Measurements from ENCODE around the gene PRRX2. TPM values are rescaled to one million over a fixed set of nuclear protein-coding genes. Genes with fewer than 3 reads are reported as not detected.
"Not testable (repeated sequence)": the region's sequence is repeated elsewhere in the genome, so short reads cannot be mapped to it uniquely, and the experiment has no call there.

PRRX2 gene
- total RNA-seq, 1 donor from 2014 or later, result 10.4 TPM

- DNase-seq (ENCODE audit: low spot score), result no peak
These were observed 66.1 kb downstream of the PRRX2 start for GRCh38 chr9:129731477-129732085.

GRCh38 chr9:129732100-129732499, 66.7 kb downstream of the PRRX2 start:
- no peak for DNase-seq (ENCODE audit: low spot score)

DNA sequence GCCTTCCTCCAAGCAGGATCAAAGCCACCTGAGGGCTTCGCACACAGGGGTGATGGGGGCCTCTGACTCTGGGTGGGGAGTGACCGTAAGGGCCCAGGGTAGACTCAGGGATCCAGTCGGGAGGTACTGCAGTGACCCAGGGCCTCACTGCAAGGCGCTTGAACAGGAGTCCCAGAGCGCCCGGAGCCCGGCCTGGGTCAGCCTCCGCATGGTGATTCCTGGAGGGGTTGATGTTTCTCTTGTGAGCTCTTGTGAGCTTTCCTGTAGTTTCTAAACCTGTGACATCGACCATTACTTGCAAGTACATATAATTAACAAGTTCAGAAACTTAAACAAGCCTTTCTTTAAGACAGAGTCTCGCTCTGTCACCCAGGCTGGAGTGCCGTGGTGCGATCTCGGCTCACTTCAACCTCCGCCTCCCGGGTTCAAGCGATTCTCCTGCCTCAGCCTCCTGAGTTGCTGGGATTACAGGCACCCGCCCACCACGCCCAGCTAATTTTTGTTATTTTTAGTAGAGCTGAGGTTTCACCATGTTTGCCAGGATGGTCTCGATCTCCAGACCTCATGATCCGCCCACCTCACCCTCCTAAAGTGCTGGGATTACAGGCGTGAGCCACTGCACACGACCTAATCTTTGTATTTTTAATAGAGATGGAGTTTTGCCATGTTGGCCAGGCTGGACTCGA, 67.6 kb downstream of the PRRX2 start:
- no peak for DNase-seq (ENCODE audit: low spot score)

- no peak for DNase-seq (ENCODE audit: low spot score)
These were observed 68.1 kb downstream of the PRRX2 start for GRCh38 chr9:129733632-129733953.

DNA sequence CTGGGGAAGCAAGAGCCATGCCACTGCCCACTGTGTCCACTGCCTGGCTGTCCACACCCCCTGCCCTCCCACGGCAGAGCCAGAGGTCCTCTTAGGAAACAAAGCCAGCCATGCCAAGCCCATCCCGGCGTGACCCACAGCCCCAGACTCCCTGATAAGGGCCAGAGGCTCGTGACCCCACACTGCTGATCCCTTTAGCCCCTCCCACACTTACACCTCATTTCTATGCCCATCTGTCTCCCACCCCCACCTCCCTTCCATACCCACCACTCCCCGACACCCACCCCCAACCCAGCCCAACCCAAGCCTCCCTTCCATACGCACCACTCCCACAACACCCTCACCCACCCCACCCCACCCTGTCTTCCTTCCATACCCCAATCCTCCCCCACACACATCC, 70.1 kb downstream of the PRRX2 start:
- no peak for DNase-seq (ENCODE audit: low spot score)

DNA sequence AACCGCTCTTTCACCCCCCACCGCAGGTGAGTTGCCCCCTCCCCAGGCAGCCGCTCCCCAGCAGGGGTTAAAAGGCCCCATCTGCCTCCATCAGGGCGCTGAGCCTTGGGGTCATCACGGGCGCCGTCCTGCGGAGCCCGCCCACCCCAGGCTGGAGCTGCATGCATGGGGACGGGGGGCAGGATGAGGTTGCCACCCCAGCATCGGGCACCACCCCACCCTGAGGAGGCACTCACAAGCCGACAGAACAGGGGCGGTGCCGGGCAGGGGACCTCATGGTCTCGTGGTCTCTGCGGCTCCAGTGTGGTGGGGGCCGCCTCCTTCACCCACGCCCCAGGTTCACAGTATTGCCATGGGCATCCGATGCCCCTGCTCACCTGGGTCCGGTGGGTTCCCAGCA, 70.9 kb downstream of the PRRX2 start:
- no peak for DNase-seq (ENCODE audit: low spot score)

DNA sequence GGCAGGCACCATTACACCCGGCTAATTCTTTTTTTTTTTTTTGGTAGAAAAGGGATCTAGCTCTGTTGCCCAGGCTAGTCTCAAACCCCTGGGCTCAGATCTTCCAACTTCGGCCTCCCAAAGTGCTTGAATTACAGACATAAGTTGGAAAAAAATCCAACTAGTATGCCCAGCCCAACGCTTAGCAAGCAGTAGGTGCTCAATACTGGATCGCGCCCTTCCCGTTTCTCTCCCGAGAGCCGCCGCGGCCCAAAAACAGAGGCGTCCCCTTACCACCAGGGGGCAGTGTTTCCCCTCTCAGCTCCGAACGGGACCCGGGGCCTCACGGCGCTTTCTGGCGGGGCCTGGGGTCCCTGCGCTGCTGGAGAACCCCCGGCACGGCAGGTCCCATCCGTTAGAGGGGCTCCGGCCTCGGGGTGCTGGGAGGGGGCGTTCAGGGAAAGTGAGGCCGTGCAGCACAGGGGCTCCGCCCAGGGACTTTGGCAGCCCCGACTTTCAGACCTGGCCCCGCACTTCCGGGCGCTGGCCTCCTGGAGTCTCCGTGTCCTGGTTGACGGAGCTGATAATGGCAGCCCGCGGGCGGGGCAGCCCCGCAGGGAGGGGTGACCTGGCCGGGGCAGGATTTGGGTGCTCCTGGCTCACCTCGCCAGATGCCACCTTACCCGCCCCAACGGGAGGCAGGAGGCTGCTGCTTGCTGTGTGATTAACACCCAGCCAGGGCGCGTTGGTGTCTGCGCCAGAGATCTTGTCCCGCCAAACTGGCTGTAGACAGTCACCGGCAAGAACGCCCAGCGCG, 72.2 kb downstream of the PRRX2 start:
- DNase-seq (ENCODE audit: low spot score), result peak; percentile 87

GRCh38 chr9:129739432-129739831, 74.0 kb downstream of the PRRX2 start:
- DNase-seq (ENCODE audit: low spot score), result no peak

- no peak for DNase-seq (ENCODE audit: low spot score)
These were observed 74.7 kb downstream of the PRRX2 start for GRCh38 chr9:129740174-129740573.

- DNase-seq (ENCODE audit: low spot score), result no peak
These were observed 75.4 kb downstream of the PRRX2 start for GRCh38 chr9:129740666-129741464.

DNA sequence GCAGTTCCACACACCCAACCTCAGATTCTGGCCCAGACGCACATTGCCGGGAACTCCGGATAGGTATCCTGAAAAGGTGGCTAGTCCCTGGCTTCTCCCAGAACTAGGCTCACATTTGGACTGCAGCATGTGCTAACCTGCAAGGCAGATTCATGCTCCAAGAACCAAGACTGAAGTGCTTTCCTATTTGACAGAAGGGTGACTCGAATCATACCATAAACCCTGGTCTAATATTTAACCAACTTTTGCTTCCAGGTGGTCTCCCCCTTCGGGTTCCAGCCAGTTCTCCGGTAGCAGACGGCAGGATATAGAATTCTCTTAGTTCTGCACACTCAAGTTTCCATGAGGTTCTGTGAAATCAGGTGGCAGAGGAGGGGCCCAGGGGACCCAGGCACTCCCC, 79.8 kb downstream of the PRRX2 start:
- DNase-seq (ENCODE audit: low spot score), result no peak

DNA sequence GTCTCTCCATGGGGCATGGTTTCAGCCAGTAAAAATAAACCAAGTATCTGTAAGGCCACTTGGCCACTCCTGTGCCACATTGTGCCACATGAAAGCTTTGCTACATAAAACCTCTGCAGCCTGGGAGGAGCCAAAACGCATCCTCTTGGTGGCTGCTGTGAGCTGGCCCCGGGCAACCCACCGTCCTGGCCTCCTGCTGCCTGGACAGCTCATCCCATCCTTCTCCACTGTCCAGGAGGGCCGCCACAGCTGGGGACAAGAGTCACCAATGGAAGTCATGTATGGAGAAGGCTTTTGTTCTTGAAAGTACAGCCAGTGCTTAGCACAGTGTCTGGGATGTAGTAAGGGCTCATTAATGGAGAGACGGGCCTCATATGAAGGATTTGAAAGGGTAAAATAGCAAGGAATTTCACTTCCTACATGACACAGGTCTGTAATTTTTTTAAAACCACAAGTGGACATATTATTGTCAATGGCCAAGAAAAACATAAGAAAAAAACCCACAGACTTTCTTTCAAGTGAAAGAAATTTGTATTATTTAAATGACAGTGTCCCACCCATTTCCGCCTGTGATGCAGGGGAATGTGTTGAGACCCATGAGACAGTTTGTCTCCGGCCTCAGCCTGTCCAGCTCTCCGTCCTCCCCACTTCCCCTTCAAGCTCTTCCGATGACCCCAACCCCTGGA, 80.8 kb downstream of the PRRX2 start:
- no peak for DNase-seq (ENCODE audit: low spot score)

DNA sequence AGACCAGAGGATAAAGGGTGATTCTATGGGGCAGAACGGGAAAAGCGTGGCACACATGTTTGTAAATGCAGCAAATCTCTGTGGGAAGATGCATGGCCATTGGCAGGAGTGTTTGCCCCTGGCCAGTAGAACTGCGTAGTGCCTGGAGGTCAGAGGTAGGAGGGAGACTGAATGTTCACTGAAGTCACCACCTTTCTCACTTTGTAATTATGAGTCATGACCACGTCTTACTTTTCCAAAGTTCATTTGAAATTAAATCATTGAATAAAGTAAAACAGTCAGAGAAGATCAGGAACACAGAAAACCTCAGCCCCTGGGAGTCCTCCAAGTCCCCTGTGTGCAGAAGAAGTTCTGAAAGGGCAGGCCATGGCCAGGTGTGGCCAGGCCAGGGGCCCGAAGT, 82.8 kb downstream of the PRRX2 start:
- no peak for DNase-seq (ENCODE audit: low spot score)

DNA sequence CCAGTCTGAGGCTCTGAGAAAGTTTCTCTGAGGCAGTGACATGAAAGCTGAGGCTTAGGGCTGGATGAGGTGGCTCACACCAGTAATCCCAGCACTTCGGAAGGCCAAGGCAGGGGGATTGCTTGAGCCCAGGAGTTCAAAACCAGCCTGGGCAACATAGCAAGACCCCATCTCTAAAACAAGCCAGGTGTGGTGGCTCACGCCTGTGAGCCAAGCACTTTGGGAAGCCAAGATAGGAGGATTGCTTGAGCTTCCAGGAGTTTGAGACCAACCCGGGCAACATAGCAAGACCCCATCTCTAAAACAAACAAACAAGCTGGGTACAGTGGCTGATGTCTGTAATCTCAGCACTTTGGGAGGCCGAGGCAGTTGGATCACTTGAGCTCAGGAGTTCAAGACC, 83.6 kb downstream of the PRRX2 start:
- DNase-seq (ENCODE audit: low spot score), result not testable (repeated sequence)

DNA sequence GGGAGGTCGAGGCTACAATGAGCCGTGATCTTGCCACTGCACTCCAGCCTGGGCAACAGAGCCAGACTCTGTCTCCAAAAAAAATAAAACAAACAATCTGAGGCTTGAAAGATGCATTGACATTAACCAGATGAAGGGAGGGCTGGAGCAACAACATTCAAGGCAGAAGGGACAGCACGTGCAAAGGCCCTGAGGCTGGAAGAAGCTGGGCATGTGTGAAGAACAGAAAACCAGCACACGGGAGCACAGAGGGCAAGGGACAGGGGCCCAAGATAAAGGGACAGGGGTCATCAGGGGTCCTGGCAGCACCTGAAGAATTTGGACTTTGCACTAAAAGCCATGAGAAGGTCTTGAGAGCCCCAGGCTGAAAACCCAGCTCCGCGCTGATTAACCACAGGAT, 84.1 kb downstream of the PRRX2 start:
- DNase-seq (ENCODE audit: low spot score), result no peak

- peak; percentile 68 for DNase-seq (ENCODE audit: low spot score)
These were observed 84.7 kb downstream of the PRRX2 start for GRCh38 chr9:129750013-129750638.

GRCh38 chr9:129751841-129752801, 86.7 kb downstream of the PRRX2 start:
- peak; percentile 62 for DNase-seq (ENCODE audit: low spot score)

- peak; percentile 97 for DNase-seq (ENCODE audit: low spot score)
These were observed 87.7 kb downstream of the PRRX2 start, which contains the start of gene PTGES for GRCh38 chr9:129752900-129753729. PTGES (minus strand) TSS chr9:129753042; CDS start chr9:129753012, 30 bp downstream.

- no peak for DNase-seq (ENCODE audit: low spot score)
These were observed 89.7 kb downstream of the PRRX2 start for GRCh38 chr9:129755151-129755550.

Measured in umbilical cord (tissue), 2 donors.